WTC11 (cell line): ENCODE data around the gene RIC3. TPM values are rescaled to one million over a fixed set of nuclear protein-coding genes. Genes with fewer than 3 reads are reported as not detected.
A peak's percentile ranks its signal among the peaks of the same experiment; 100 is the strongest.

Experiments
- ATAC-seq: fragments of 200-7000 bp; cut with Tn5 transposase; 2 replicates; pipeline ENCODE4 v1.10.0; 2021; ENCODE audit warnings: mild to moderate bottlenecking, moderate library complexity
- CTCF ChIA-PET: fragments of 300-600 bp; sonication (Branson Sonifier 250); formaldehyde crosslinking; loops from one replicate; lab custom pipeline; 2021; ENCODE audit warnings: antibody characterized with exemption; lab: Charles Lee
- POLR2A ChIA-PET: fragments of 350-600 bp; sonication (Branson Sonifier 250); formaldehyde crosslinking; loops from one replicate; lab custom pipeline; 2021; ENCODE audit warnings: antibody characterized with exemption; lab: Charles Lee
- DNase-seq: peaks from one replicate; pipeline ENCODE4 v3.0.0; 2021; ENCODE audit warnings: low spot score
- H3K27ac Mint-ChIP-seq: 2 replicates; pipeline ENCODE4 v1.8.0; 2021; ENCODE audit warnings: mixed read lengths
- H3K27me3 Mint-ChIP-seq: 2 replicates; pipeline ENCODE4 v1.8.0; 2021; ENCODE audit warnings: low read depth, mild to moderate bottlenecking, moderate library complexity, mixed read lengths
- H3K36me3 Mint-ChIP-seq: 2 replicates; pipeline ENCODE4 v1.8.0; 2021; ENCODE audit warnings: mixed read lengths
- H3K4me1 Mint-ChIP-seq: 2 replicates; pipeline ENCODE4 v1.8.0; 2022; ENCODE audit warnings: mixed read lengths
- H3K4me3 Mint-ChIP-seq: 2 replicates; pipeline ENCODE4 v1.8.0; 2021; ENCODE audit warnings: mild to moderate bottlenecking, moderate library complexity, mixed read lengths
- H3K9me3 Mint-ChIP-seq: 2 replicates; pipeline ENCODE4 v1.8.0; 2021; ENCODE audit warnings: mixed read lengths
- ERG ChIP-seq: fragments of 250-450 bp; sonication (Bioruptor Pico); IDR thresholded peaks from 2 replicates; pipeline ENCODE4 v1.8.0; 2021; ENCODE audit warnings: mild to moderate bottlenecking
- ETV6 ChIP-seq: sonication (generic); formaldehyde crosslinking; IDR thresholded peaks from 2 replicates; pipeline ENCODE4 v1.8.1; 2022; ENCODE audit warnings: mild to moderate bottlenecking, missing genetic modification reagents
- FOXP4 ChIP-seq: sonication (generic); formaldehyde crosslinking; IDR thresholded peaks from 2 replicates; pipeline ENCODE4 v1.8.0; 2022; ENCODE audit warnings: mild to moderate bottlenecking, missing genetic modification reagents
- IRF2 ChIP-seq: sonication (generic); formaldehyde crosslinking; IDR thresholded peaks from 2 replicates; pipeline ENCODE4 v1.8.0; 2022; ENCODE audit warnings: low read depth, missing genetic modification reagents, borderline replicate concordance
- PRDM15 ChIP-seq: sonication (generic); formaldehyde crosslinking; IDR thresholded peaks from 2 replicates; pipeline ENCODE4 v1.8.0; 2022; ENCODE audit warnings: missing genetic modification reagents
- ZNF121 ChIP-seq: sonication (generic); formaldehyde crosslinking; IDR thresholded peaks from 2 replicates; pipeline ENCODE4 v1.8.0; 2023; ENCODE audit warnings: missing genetic modification reagents
- ZNF281 ChIP-seq: sonication (generic); formaldehyde crosslinking; IDR thresholded peaks from 2 replicates; pipeline ENCODE4 v1.8.0; 2023; ENCODE audit warnings: mild to moderate bottlenecking, missing genetic modification reagents
- ZNF423 ChIP-seq: fragments of 250-450 bp; sonication (Bioruptor Pico); IDR thresholded peaks from 2 replicates; pipeline ENCODE4 v2.1.2; 2022; ENCODE audit warnings: mild to moderate bottlenecking, moderate library complexity
- total RNA-seq: library from RNA; stranded (reverse); gene quantifications from 3 replicates; pipeline ENCODE4 v1.2.3, GENCODE V29; 2021
- TF ChIP-seq, protein P1 (sequence below): sonication (generic); formaldehyde crosslinking; IDR thresholded peaks from 2 replicates; pipeline ENCODE4 v1.8.1; 2022; ENCODE audit warnings: low read depth, mild to moderate bottlenecking, moderate library complexity, missing genetic modification reagents, borderline replicate concordance
- TF ChIP-seq, protein P2 (sequence below): sonication (generic); formaldehyde crosslinking; IDR thresholded peaks from 2 replicates; pipeline ENCODE4 v1.8.0; 2022; ENCODE audit warnings: mild to moderate bottlenecking, missing genetic modification reagents

The RIC3 gene
- total RNA-seq, 1 experiment from 2014 or later, result 15.7 TPM

DNA sequence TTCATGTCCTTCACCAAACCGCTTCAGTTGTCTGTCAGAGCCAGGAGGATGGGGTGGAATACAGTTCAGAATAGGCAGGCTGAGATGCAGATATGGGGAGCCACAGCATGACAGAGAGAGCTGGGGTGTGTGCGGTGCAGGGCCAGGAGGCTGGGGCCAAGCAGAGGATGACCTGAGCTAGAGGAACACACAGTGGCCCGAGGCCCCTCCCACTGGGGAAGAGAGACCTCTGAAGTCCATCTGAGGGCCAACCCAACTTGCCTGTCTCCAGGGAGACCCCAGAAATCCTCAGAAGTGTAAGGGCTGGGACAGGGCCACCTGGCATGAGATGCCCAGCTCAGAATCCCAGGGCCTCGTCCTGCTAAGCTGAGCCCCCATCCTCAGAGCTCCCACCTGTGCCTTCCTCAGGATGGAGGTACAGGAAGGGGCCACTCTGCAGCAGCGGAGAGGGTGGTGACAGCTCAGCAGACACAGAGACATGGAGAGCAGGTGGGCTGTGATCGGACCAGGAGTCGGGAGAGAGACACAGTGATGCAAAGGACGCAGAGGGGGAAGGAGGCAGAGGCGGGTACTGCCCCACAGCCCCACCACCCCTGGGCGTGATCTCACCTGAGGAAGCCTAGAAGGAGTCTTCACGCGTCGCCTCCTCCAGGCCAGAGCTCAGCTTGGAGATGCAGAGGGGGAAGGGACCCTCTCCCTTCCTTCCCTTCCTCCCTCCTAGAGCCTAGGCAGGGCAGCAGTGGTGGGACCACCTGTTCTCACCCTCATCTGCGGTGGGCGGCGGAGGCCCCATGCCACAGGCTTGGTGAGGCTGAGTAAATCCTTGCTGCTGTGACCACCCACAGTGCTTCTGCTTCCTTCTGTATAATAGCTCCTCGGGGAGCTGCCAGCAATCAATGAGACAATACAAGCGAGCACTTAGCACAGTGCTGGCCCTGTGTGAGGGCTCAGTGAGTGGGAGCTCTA, 96.9 kb downstream of the RIC3 start:
- ATAC-seq (peak; percentile 69), DNase-seq (no peak)
- no peaks in the 10 kb centered on the region for H3K36me3 Mint-ChIP-seq
- H3K27ac Mint-ChIP-seq, result no peak overlapping the region
- H3K4me3 Mint-ChIP-seq, result no peak overlapping the region
- H3K27me3 Mint-ChIP-seq, result peaks cover 12% of the 10 kb centered on the region
- CTCF ChIA-PET, result interaction anchor here (0.7 to 3.6 kb wide), 10 partner anchors 9 to 64 kb away, joined by 3 to 23 read pairs (median 16); partner anchors contain the start of gene TUB
- POLR2A ChIA-PET, result interaction anchor here (0.5 kb wide), 1 partner anchor 986 kb away, joined by 7 read pairs; no protein-coding TSS in a partner anchor
- H3K4me1 Mint-ChIP-seq, result peaks cover 45% of the 10 kb centered on the region
- TF ChIP-seq FOXP4 (CRISPR knock-in tag) (no peak; the same call in 1 of the 2 replicates), ZNF423 (CRISPR knock-in tag) (peak; percentile 92), PRDM15 (CRISPR knock-in tag) (no peak), ZNF121 (no peak), IRF2 (no peak), ZNF281 (CRISPR knock-in tag) (no peak), ETV6 (CRISPR knock-in tag) (peak; percentile 39; the same call in 1 of the 2 replicates)
- TF ChIP-seq, protein P1, sequence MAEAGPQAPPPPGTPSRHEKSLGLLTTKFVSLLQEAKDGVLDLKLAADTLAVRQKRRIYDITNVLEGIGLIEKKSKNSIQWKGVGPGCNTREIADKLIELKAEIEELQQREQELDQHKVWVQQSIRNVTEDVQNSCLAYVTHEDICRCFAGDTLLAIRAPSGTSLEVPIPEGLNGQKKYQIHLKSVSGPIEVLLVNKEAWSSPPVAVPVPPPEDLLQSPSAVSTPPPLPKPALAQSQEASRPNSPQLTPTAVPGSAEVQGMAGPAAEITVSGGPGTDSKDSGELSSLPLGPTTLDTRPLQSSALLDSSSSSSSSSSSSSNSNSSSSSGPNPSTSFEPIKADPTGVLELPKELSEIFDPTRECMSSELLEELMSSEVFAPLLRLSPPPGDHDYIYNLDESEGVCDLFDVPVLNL, result no peak
- H3K9me3 Mint-ChIP-seq, result no peaks in the 10 kb centered on the region

DNA sequence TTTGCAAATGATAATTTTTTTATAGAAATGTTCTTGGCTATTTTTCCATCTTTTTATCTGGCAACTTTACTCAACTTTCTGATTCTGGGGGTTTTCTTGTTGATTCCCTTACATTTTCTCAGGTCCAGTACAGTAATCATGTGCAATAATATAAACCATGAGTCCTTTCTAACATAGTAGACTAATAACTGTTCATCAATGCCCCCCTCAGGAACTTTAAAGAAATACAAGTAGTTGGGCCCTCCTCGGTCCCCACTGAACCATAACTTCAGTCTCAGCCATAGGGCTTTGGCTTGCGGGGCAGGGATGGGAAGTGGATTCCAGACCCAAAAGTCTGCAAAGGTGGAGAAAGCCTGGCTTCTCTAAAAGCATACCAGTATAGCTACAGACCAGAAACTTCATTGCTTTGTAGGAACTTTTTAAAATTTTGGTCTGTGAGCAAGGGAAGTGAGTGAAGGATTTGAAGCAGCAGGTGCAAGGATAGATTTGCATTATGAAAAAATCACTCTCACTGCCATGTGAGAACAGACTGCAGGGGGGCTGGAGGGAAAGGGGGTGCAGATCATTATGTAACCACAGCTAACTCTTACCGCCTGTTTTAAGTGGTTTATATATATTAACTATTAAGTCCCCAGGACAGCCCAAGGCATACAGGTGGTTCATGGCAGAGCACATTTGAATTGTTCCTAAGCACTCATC, 98.3 kb downstream of the RIC3 start:
- Mint-ChIP-seq H3K4me3 (no peak overlapping the region), H3K27ac (no peak overlapping the region), H3K27me3 (peaks cover 12% of the 10 kb centered on the region; the same call in 1 of the 2 replicates), H3K9me3 (no peaks in the 10 kb centered on the region), H3K36me3 (no peaks in the 10 kb centered on the region), H3K4me1 (peaks cover 48% of the 10 kb centered on the region)
- ChIA-PET CTCF (interaction anchor here (2.7 kb wide), 1 partner anchor 15 kb away, joined by 16 read pairs; no protein-coding TSS in a partner anchor), POLR2A (no interaction called here)
- peak; percentile 40 for ATAC-seq
- no peak for DNase-seq
- TF ChIP-seq, protein P2, sequence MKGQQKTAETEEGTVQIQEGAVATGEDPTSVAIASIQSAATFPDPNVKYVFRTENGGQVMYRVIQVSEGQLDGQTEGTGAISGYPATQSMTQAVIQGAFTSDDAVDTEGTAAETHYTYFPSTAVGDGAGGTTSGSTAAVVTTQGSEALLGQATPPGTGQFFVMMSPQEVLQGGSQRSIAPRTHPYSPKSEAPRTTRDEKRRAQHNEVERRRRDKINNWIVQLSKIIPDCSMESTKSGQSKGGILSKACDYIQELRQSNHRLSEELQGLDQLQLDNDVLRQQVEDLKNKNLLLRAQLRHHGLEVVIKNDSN, result no peak
- no peak for TF ChIP-seq ZNF423 (CRISPR knock-in tag)
- TF ChIP-seq ERG, result no peak
